Measurements from ENCODE around the gene ARFGAP1.

ARFGAP1 gene

DNA sequence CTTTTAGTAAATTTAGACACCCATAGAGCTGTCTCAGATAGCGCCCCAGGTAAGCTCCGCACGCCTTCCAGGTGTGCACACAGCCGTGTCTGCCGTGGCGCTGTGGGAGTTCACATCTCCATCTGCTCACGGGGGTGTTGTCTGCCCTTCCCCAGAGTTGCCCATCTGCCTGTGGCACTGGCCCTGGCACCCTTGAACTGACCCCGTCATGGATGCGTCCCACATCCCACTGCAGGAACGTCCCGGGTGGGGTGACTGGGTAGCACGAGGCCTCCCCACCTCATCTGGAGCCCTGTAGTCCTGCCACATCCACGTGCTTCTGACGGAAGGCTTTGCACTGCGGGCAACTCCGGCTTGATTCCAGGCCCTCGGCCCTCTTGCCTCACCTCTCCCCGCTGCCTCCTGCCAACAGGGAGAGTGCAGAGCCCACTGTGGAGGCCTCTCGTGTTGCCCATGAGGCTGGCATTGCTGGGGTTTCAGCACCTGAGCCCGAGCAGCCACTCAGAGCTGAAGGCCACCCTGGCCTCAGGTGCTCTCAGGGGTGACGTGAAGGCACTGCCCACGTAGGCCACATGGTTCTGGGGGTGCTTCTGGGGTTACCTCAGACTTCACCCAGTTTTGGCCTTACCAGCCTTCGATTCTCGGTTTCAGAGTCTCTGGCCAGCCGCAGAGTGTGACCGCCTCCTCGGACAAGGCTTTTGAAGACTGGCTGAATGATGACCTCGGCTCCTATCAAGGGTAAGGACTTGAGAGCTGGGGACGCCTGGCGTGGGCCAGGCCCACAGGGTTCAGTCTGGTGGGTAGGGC is 5.1 kb downstream of the ARFGAP1 start:
- no peak for DNase-seq (ENCODE audit: low read depth)
- H3K4me3 ChIP-seq (replicated peaks; ENCODE audit: low read depth, low read length), result no peak overlapping the region
- TF ChIP-seq, protein P1, sequence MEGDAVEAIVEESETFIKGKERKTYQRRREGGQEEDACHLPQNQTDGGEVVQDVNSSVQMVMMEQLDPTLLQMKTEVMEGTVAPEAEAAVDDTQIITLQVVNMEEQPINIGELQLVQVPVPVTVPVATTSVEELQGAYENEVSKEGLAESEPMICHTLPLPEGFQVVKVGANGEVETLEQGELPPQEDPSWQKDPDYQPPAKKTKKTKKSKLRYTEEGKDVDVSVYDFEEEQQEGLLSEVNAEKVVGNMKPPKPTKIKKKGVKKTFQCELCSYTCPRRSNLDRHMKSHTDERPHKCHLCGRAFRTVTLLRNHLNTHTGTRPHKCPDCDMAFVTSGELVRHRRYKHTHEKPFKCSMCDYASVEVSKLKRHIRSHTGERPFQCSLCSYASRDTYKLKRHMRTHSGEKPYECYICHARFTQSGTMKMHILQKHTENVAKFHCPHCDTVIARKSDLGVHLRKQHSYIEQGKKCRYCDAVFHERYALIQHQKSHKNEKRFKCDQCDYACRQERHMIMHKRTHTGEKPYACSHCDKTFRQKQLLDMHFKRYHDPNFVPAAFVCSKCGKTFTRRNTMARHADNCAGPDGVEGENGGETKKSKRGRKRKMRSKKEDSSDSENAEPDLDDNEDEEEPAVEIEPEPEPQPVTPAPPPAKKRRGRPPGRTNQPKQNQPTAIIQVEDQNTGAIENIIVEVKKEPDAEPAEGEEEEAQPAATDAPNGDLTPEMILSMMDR (IDR thresholded peaks at IDR 0.05; ENCODE audit: low read length, missing control alignments), result no peak

DNA sequence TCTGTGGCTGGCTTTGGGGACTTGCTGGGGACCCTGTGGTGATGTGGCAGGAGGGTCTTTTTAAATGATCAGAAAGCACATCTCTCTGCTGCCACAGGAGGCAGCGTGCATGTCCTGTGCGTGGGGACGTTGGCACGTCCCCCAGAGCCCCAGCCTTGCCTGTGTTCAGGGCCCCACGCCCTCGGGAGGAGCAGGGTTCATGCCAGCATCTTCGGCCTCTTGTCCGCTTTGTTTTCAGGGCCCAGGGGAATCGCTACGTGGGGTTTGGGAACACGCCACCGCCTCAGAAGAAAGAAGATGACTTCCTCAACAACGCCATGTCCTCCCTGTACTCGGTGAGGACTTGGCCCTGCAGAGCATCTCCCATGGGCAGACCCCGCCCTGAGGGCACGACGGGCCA is 6.0 kb downstream of the ARFGAP1 start:
- TF ChIP-seq, protein P1 (IDR thresholded peaks at IDR 0.05; ENCODE audit: low read length, missing control alignments), result no peak
- H3K4me3 ChIP-seq (replicated peaks; ENCODE audit: low read depth, low read length), result no peak overlapping the region
- DNase-seq (ENCODE audit: low read depth), result no peak

DNA sequence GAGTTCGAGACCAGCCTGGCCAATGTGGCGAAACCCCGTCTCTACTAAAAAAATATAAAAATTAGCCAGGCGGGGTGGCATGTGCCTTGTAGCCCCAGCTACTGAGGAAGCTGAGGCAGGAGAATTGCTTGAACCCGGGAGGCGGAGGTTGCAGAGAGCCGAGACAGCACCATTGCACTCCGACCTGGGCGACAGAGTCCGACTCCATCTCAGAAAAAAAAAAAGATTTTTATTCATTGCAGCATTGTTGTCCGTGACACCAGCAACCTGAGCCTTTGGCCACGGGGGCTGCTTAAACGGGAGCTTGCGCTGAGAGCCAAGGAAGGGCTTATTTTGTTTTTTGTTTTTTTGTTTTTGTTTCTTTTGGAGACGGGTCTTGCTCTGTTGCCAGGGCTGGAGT is 7.3 kb downstream of the ARFGAP1 start:
- no peak overlapping the region for H3K4me3 ChIP-seq (replicated peaks; ENCODE audit: low read depth, low read length)
- TF ChIP-seq, protein P1 (IDR thresholded peaks at IDR 0.05; ENCODE audit: low read length, missing control alignments), result no peak
- DNase-seq (ENCODE audit: low read depth), result no peak

DNA sequence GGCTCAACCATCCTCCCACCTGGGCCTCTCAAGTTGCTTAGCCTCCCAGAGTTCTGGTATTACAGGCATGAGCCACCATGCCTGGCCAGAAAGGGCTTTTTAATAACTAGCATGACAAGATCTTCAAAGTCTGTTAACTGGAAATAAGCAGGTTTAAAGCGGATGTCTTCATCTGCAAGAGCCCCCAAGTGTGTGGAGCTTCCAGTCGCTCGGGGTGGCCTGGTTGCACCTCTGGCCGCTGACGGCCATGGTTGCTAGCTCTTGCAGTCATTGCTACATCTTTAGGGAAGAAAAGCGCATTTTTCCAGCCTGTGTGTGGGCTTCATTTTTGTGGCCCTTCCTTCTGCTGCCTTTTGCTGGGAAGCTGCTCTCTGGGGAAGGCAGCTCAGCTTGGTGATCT is 7.8 kb downstream of the ARFGAP1 start:
- H3K4me3 ChIP-seq (replicated peaks; ENCODE audit: low read depth, low read length), result no peak overlapping the region
- TF ChIP-seq, protein P1 (IDR thresholded peaks at IDR 0.05; ENCODE audit: low read length, missing control alignments), result no peak
- DNase-seq (ENCODE audit: low read depth), result no peak

DNA sequence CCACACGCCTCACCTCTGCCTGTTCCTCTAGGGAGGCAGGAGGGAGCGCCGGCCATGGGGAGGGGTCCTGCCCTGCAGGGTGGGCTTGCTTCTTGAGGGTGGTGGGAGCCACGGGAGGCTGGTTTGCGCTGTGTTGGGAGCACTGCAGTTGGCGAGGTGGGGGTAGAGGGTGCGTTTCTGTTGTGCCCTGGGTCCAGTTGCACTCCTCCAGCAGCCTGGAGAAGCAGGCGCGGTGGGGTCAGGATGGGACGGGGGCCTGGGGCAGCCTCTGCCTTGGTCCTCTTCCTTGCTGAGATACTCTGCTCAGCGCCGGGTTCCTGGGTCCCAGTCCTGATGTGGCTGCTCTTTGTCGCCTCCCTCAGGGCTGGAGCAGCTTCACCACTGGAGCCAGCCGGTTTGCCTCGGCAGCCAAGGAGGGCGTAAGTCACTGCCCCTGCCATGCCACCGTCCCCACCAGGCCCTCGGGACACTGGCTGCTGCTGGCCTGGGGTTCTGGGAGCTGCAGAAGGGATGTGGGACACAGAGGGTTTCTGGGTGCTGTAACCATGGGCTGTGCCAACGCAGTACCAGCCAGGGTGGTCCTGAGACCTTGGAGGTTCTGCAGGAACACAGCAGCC is 8.4 kb downstream of the ARFGAP1 start:
- H3K4me3 ChIP-seq (replicated peaks; ENCODE audit: low read depth, low read length), result no peak overlapping the region

DNA sequence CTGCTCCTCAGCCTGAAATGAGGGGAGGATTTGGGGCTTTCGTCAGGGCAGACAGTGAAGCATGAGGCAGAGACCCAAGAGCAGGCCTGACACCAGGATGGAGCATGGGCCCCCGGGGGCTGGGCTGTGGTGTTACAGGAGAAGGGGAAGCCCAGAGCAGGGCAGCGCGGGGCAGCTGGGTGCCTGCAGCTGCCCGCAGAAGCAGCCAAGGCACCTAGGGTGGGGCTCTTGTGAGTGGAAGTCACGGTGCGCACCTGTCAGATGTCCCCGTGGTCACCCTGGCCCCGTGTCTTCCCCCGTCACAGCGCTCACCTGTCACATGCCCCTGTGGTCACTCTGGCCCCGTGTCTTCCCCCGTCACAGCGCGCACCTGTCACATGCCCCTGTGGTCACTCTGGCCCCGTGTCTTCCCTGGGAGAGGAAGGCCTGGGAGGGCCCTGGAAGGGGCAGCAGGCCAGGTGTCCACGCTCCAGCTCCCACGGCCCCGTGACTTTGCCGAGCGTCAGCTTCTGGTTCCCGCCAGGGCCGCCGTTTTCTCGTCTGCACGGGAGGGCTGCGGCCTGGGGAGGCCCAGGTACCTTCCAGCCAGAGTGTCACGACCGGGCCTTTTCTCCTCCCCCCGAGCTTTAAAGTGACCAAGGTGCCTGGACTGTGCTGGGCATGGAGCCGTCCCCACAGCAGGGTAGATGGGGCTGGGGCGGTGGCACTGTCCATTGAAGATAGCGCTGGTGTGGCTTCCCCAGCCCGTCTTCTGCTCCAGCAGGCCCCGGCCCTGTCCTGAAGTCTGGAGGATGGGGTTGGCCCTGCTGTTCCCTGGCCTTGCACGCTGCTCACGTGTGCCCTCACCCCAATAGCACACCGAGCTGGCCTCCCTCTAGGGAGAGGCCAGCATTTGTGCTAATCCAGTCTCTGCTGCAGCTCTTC is 9.4 kb downstream of the ARFGAP1 start:
- no peak for DNase-seq (ENCODE audit: low read depth)
- TF ChIP-seq, protein P1 (IDR thresholded peaks at IDR 0.05; ENCODE audit: low read length, missing control alignments), result no peak
- H3K4me3 ChIP-seq (replicated peaks; ENCODE audit: low read depth, low read length), result no peak overlapping the region

More for the DNA sequence above, 8.4 kb downstream of the ARFGAP1 start:
- DNase-seq (ENCODE audit: low read depth), result no peak
- TF ChIP-seq, protein P1 (IDR thresholded peaks at IDR 0.05; ENCODE audit: low read length, missing control alignments), result peak; percentile 30
